22Rv1 (cell line): Measurements from ENCODE around the gene EBF3.

Experiments used
- H3K27ac ChIP-seq: fragments of 450-650 bp; 2 replicates; pipeline ENCODE4 v1.5.1; 2017
- CTCF ChIP-seq: fragments of 450-650 bp; IDR thresholded peaks from 2 replicates; pipeline ENCODE4 v1.5.1; 2017; ENCODE audit warnings: mild to moderate bottlenecking
- ZFX ChIP-seq: fragments of 450-650 bp; IDR thresholded peaks from 2 replicates; pipeline ENCODE4 v1.6.1; 2017; ENCODE audit warnings: antibody characterized with exemption, borderline replicate concordance

The EBF3 gene

GRCh38 chr10:129933456-129934092 lies 30.5 kb downstream of the EBF3 start:
- H3K27ac ChIP-seq, result no peak overlapping the region
- no peak for TF ChIP-seq CTCF
- TF ChIP-seq ZFX, result no peak

- TF ChIP-seq ZFX, result no peak
- no peak for TF ChIP-seq CTCF
- no peak overlapping the region for H3K27ac ChIP-seq
Measured at GRCh38 chr10:129932751-129933433, 31.2 kb downstream of the EBF3 start.

GRCh38 chr10:129932182-129932581 lies 31.9 kb downstream of the EBF3 start:
- TF ChIP-seq ZFX, result no peak
- no peak for TF ChIP-seq CTCF
- H3K27ac ChIP-seq, result no peak overlapping the region

- no peak overlapping the region for H3K27ac ChIP-seq
- TF ChIP-seq CTCF (no peak), ZFX (no peak)
Measured at GRCh38 chr10:129929343-129930292, 34.5 kb downstream of the EBF3 start.

GRCh38 chr10:129927351-129928120 lies 36.5 kb downstream of the EBF3 start:
- no peak overlapping the region for H3K27ac ChIP-seq
- TF ChIP-seq CTCF (no peak), ZFX (no peak)

GRCh38 chr10:129926066-129927055 lies 37.7 kb downstream of the EBF3 start:
- TF ChIP-seq CTCF (no peak), ZFX (no peak)
- no peak overlapping the region for H3K27ac ChIP-seq
